ENCODE results near the gene ZNF8.
"Not testable (repeated sequence)": the region's sequence is repeated elsewhere in the genome, so short reads cannot be mapped to it uniquely, and the experiment has no call there.

Gene ZNF8

DNA sequence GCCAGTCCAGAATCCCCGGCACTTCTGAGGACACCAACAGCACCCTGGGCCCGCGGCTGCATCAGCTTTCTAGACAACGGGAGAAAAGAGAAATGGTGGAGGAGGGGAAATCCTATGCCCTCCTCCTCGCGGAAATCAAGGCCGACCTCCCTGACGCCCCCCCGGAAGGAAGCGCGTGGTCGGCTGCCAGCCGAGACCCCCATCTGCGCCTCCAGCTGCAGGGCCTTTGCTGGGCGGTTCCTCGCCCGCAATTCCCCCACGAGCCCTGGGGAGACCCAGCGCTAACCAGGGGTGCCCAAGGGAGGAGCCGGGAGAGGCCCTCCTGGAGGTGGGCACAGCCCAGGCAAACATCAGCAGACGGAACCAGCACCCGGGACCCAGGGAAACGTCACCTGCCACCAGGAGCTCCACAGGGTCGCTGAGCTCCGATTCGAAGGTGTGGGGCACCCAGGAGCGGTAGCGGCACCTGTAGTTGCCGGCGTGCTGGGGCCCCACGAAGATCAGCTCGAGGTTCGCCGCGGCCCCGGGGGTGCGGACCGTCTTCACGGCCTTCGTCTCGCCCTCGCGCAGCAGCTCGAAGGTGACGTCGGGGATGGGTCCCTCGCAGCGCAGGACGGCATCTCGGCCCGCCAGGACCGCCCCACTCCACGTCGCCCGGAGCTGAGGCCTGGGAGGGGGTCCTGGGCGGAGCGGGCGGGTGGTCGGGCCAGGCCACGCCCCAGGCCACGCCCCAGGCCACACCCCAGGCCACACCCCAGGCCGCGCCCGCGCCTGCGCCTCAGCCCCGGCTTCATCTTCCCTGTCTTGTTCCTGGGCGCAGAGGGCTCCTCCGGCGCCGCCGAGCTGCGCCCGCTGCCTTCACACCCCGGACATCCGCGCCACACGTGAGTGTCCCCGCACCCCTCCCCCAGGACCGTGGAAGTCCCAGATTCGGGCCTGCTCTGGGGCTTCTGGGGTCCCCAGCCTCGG is 68.5 kb downstream of the ZNF8 start:
- peaks cover 65% of the 10 kb centered on the region for H3K27me3 ChIP-seq
- peaks cover 10 to 16% of the 10 kb centered on the region in 2 experiments for H3K4me1 ChIP-seq (ENCODE audit: control insufficient read depth in 1 of 2, insufficient read depth in 1 of 2, low read depth in 1 of 2, low read length in 1 of 2)
- no peak overlapping the region for H3K27ac ChIP-seq
- no peaks in the 10 kb centered on the region for H3K9me3 ChIP-seq
- TF ChIP-seq, protein P1, sequence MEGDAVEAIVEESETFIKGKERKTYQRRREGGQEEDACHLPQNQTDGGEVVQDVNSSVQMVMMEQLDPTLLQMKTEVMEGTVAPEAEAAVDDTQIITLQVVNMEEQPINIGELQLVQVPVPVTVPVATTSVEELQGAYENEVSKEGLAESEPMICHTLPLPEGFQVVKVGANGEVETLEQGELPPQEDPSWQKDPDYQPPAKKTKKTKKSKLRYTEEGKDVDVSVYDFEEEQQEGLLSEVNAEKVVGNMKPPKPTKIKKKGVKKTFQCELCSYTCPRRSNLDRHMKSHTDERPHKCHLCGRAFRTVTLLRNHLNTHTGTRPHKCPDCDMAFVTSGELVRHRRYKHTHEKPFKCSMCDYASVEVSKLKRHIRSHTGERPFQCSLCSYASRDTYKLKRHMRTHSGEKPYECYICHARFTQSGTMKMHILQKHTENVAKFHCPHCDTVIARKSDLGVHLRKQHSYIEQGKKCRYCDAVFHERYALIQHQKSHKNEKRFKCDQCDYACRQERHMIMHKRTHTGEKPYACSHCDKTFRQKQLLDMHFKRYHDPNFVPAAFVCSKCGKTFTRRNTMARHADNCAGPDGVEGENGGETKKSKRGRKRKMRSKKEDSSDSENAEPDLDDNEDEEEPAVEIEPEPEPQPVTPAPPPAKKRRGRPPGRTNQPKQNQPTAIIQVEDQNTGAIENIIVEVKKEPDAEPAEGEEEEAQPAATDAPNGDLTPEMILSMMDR (IDR thresholded peaks at IDR 0.05) = no peak
- no peaks in the 10 kb centered on the region for H3K36me3 ChIP-seq
- H3K4me3 ChIP-seq (ENCODE audit: low read depth in 1 of 2, low read length in 1 of 2) = peak overlapping the region; percentile 29 to 65

DNA sequence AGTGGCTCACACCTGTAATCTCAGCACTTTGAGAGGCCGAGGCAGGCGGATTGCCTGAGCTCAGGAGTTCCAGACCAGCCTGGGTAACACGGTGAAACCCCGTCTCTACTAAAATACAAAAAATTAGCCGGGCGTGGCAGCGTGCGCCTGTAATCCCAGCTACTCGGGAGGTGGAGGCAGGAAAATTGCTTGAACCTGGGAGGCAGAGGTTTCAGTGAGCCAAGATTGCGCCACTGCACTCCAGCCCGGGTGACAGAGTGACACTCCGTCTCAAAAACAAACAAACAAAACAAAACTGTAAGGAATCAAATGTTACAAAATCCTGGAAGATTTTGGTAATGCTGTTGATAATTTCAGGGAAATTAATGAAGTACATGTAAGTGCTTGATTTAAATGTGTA is 69.3 kb downstream of the ZNF8 start:
- H3K36me3 ChIP-seq, H3K27ac ChIP-seq, H3K9me3 ChIP-seq: not testable (repeated sequence)
- H3K4me1 ChIP-seq (ENCODE audit: control insufficient read depth in 1 of 2, insufficient read depth in 1 of 2, low read depth in 1 of 2, low read length in 1 of 2) = peaks cover 10 to 16% of the 10 kb centered on the region in 2 experiments
- peak overlapping the region; percentile 29 to 65 for H3K4me3 ChIP-seq (ENCODE audit: low read depth in 1 of 2, low read length in 1 of 2)
- H3K27me3 ChIP-seq = peaks cover 65% of the 10 kb centered on the region

DNA sequence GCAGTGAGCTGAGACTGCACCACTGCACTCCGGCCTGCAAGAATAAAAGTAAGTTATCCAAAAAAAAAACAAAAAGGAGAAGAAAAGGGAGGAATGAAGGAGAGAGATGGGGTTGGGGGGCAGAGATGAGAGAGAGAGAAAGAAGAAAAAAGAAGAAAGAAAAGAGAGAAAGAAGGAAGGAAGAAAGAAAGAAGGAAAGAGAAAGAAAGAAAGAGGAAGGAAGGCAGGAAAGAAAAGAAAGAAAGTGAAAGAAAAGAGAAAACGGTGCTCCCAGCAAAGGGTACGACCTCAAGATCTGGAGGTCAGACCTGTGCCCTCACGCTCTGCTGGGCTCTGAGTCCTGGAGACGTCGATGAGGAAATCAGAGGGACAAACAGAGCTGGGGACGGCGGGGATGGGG is 70.8 kb downstream of the ZNF8 start:
- Histone ChIP-seq H3K4me3 (ENCODE audit: low read depth in 1 of 2, low read length in 1 of 2) (no peak overlapping the region), H3K27ac (no peak overlapping the region), H3K36me3 (no peaks in the 10 kb centered on the region), H3K27me3 (peaks cover 68% of the 10 kb centered on the region), H3K4me1 (ENCODE audit: control insufficient read depth in 1 of 2, insufficient read depth in 1 of 2, low read depth in 1 of 2, low read length in 1 of 2) (peaks cover 10 to 16% of the 10 kb centered on the region in 2 experiments), H3K9me3 (no peaks in the 10 kb centered on the region)
- TF ChIP-seq, protein P1 (IDR thresholded peaks at IDR 0.05) = no peak

DNA sequence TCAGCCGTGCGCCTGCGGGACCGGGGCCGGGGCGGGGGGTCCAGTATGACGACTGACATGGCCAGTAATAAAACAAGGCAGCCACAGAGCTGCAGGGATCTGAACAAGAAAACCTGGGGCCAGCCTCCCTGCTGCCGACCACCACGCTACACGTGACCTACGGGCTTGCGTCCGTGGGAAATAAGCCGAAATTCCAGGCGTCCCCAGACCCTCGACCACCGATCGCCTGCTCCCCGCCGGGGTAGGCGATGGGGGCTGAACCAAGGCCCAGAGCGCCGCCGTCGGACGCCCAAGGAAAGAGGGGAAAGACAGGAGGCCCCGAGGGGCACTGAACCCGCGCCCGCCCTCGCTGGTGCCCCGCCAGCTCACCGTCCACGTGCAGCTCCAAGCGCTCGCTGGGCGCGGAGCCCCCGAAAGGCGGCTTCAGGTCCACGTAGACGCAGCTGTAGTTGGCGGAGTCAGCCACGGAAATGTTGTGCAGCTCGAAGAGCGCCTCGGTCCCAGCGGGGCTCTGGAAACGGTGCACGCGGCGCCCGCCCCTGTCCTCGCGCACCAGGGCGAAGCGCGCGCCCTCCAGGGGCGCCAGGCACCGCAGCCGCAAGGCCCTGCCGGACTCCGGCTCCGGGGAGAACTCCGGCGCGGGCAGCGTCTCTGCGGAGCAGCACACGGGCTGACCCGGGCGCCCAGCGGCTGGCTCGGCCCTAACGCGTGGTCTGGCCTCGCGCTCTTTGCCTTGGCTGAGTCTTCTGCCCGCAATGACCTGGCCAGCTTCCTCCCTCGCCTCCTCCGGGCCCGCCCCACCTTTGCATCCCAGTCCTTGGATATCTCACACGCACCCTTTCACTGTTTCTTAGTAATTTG is 71.5 kb downstream of the ZNF8 start:
- Histone ChIP-seq H3K4me1 (ENCODE audit: control insufficient read depth in 1 of 2, insufficient read depth in 1 of 2, low read depth in 1 of 2, low read length in 1 of 2) (peaks cover 10 to 16% of the 10 kb centered on the region in 2 experiments), H3K9me3 (no peaks in the 10 kb centered on the region), H3K4me3 (ENCODE audit: low read depth in 1 of 2, low read length in 1 of 2) (no peak overlapping the region), H3K27ac (no peak overlapping the region), H3K27me3 (peaks cover 73% of the 10 kb centered on the region), H3K36me3 (no peaks in the 10 kb centered on the region)
- TF ChIP-seq, protein P1 (IDR thresholded peaks at IDR 0.05) = no peak

DNA sequence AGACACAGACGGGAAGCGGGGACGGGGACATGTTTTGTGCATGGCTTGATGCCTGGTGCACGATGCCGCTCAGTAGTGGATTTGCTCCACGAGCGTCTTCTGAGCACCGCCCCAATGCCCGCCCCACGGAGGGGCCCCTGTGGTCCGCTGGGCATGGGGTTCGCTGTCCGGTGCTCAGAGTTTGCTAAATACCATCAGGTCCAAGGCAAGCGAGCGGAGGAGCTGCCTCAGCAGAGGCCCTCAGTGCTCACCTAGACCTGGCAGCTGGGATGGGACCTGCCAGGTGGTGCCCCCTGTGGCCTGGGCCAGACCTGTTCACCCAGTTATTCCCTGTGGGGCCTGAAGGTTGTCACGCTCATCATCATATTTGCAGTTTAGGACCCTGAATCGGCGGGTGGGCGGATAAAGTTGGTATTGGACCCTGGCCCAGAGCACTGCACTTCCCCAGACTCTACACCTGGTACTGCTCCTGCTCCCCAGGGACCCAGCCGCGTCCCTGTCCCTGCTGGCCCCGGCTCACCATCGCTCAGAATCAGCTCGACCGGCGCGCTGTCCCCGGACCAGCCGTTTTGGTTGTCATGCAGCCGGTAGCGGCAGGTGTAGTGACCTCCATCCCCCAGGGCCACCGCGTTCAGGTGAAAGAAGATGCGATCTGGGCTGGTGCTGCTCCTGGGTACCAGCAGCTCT is 72.3 kb downstream of the ZNF8 start:
- no peaks in the 10 kb centered on the region for H3K36me3 ChIP-seq
- H3K4me1 ChIP-seq (ENCODE audit: control insufficient read depth in 1 of 2, insufficient read depth in 1 of 2, low read depth in 1 of 2, low read length in 1 of 2) = peaks cover 11 to 18% of the 10 kb centered on the region in 2 experiments
- H3K27me3 ChIP-seq = peaks cover 73% of the 10 kb centered on the region
- H3K27ac ChIP-seq = no peak overlapping the region
- TF ChIP-seq, protein P1 (IDR thresholded peaks at IDR 0.05) = no peak
- H3K9me3 ChIP-seq = no peaks in the 10 kb centered on the region
- H3K4me3 ChIP-seq (ENCODE audit: low read depth in 1 of 2, low read length in 1 of 2) = no peak overlapping the region

All from neutrophil (primary cell).